Panc1 (cell line): Measurements from ENCODE around the gene GGA1. TPM values are rescaled to one million over a fixed set of nuclear protein-coding genes. Genes with fewer than 3 reads are reported as not detected.
A peak's percentile ranks its signal among the peaks of the same experiment; 100 is the strongest.

Source experiments
- ATAC-seq: fragments of 200-7000 bp; cut with Tn5 transposase; 2 replicates; pipeline ENCODE4 v1.9.1; 2020; ENCODE audit warnings: mild to moderate bottlenecking, moderate library complexity
- BruUV-seq: library from RNA; stranded (reverse); fragments of 400-500 nt; replicated peaks from 2 replicates; lab custom pipeline; 2021; lab: Mats Ljungman, UMichigan
- CTCF ChIA-PET: fragments of 300-600 bp; sonication (Branson Sonifier 250); formaldehyde crosslinking; loops from one replicate; lab custom pipeline; 2022; ENCODE audit warnings: antibody characterized with exemption; lab: Charles Lee
- POLR2A ChIA-PET: fragments of 300-600 bp; sonication (Branson Sonifier 250); formaldehyde crosslinking; loops from one replicate; lab custom pipeline; 2022; ENCODE audit warnings: antibody characterized with exemption; lab: Charles Lee
- DNase-seq: peaks from one replicate; pipeline ENCODE4 v3.0.0-alpha.2; 2010; ENCODE audit warnings: low read depth, low spot score
- H3K27ac ChIP-seq: 2 replicates; pipeline ENCODE4 v1.5.1; 2011; ENCODE audit warnings: mild to moderate bottlenecking, low read length, inconsistent platforms
- H3K27me3 ChIP-seq: fragments of 200-500 bp; sonication (Bioruptor generic); 2 replicates; pipeline ENCODE4 v1.6.0; 2014; ENCODE audit warnings: low read length, inconsistent platforms; ENCODE audit not compliant: control insufficient read depth, insufficient read depth
- H3K36me3 ChIP-seq: fragments of 200-500 bp; sonication (Bioruptor generic); 2 replicates; pipeline ENCODE4 v1.5.1; 2014; ENCODE audit warnings: inconsistent platforms, mild to moderate bottlenecking, low read length, moderate library complexity; ENCODE audit not compliant: control insufficient read depth, insufficient read depth
- H3K4me1 ChIP-seq: 2 replicates; pipeline ENCODE4 v1.5.1; 2011; ENCODE audit warnings: inconsistent platforms, mild to moderate bottlenecking, low read length, moderate library complexity; ENCODE audit not compliant: control insufficient read depth, insufficient read depth
- H3K4me3 ChIP-seq, 2 experiments: 2 replicates each; pipeline ENCODE4 v1.5.1; 2011 to 2012; ENCODE audit warnings: low read depth in 2 of 2, low read length in 2 of 2, mild to moderate bottlenecking in 2 of 2, inconsistent platforms in 1 of 2, moderate library complexity in 1 of 2
- H3K9me3 ChIP-seq: fragments of 200-500 bp; sonication (Bioruptor generic); 2 replicates; pipeline ENCODE4 v1.5.1; 2014; ENCODE audit warnings: low read depth, mild to moderate bottlenecking, inconsistent platforms, low read length, moderate library complexity; ENCODE audit not compliant: control insufficient read depth, insufficient read depth
- SIN3A ChIP-seq: IDR thresholded peaks from 2 replicates; pipeline ENCODE4 v1.6.1; 2012; ENCODE audit warnings: low read depth, mild to moderate bottlenecking, low read length, moderate library complexity, borderline replicate concordance; ENCODE audit not compliant: insufficient read depth
- in situ Hi-C: cut with HindIII; loops from 2 replicates; pipeline ENCODE4 v1.10.0; 2016; ENCODE audit warnings: low sequenced_read_pairs, low pct_unique_long_range_greater_than_20kb
- intact Hi-C: fragments of 100-400 bp; cut with micrococcal nuclease; formaldehyde crosslinking; loops from one replicate; pipeline ENCODE4 v1.10.0; 2022; ENCODE audit not compliant: unreplicated experiment
- total RNA-seq: library from RNA; stranded (reverse); gene quantifications from one replicate; pipeline ENCODE4 v1.2.1, GENCODE V29; 2021; ENCODE audit not compliant: unreplicated experiment
- TF ChIP-seq, protein P1 (sequence below), 2 experiments: IDR thresholded peaks; 2 replicates each; pipeline ENCODE4 v1.6.1; 2011 to 2012; ENCODE audit warnings: low read depth in 2 of 2, control low read depth in 1 of 2, low read length in 1 of 2, mild to moderate bottlenecking in 1 of 2, moderate library complexity in 1 of 2; ENCODE audit not compliant: insufficient read depth in 1 of 2
- TF ChIP-seq, protein P2 (sequence below): fragments of 450-650 bp; IDR thresholded peaks from 2 replicates; pipeline ENCODE4 v1.5.1; 2017; ENCODE audit warnings: mild to moderate bottlenecking

The GGA1 gene
- total RNA-seq, 1 experiment from 2014 or later = 45.4 TPM

DNA sequence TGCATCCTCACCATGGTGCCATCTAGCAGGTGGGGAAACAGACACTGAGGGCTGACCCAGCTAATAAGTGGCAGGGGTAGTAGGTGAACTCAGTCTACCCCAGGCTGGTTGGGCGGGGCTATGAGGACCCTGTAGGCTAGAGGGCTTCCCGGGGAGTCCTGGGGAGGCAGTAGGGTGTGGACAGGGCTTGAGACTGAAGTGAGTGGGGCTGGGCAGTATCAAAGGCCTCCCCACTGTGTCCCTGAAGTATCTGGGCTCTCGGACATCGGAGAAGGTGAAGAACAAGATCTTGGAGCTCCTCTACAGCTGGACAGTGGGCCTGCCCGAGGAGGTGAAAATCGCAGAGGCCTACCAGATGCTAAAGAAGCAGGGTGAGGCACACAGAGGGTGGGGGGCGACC, 11.4 kb downstream of the GGA1 start:
- no peaks in the 10 kb centered on the region for H3K4me1 ChIP-seq
- no peak overlapping the region for H3K4me3 ChIP-seq
- ATAC-seq (no peak), DNase-seq (no peak)
- TF ChIP-seq SIN3A = no peak
- intact Hi-C loops = no loop called here
- no peaks in the 10 kb centered on the region for H3K27me3 ChIP-seq
- no peaks in the 10 kb centered on the region for H3K9me3 ChIP-seq
- H3K36me3 ChIP-seq = no peaks in the 10 kb centered on the region
- ChIA-PET CTCF (no interaction called here), POLR2A (no interaction called here)
- in situ Hi-C loops = no loop called here
- no TSS peak for BruUV-seq
- no peak overlapping the region for H3K27ac ChIP-seq

DNA sequence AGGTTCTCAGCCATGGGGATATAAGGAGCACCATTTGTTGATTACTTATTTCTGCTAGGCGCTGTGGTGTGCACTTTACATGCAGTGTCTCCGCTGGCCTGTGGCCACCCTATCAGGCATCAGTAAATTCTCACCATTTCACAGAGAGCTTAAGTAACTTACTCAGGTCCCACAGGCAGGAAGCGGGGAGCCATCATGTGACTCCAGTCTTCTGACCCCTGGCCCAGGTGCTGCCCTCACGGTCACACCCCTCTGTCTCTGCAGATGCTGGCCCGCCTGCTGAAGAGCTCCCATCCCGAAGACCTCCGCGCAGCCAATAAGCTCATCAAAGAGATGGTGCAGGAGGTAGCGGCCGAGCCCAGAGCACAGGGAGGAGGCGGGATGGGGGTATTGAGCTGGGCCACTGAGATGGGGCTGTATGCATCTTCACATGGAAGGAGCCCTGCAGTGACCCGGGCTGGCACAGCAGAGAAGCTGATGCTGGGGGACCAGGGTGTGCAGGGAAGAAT, 12.8 kb downstream of the GGA1 start:
- ChIA-PET POLR2A (no interaction called here), CTCF (no interaction called here)
- DNase-seq = no peak
- no peak overlapping the region for H3K4me3 ChIP-seq
- no peaks in the 10 kb centered on the region for H3K4me1 ChIP-seq
- intact Hi-C loops (no loop called here), in situ Hi-C loops (no loop called here)
- no peak for ATAC-seq
- no peaks in the 10 kb centered on the region for H3K36me3 ChIP-seq
- no peaks in the 10 kb centered on the region for H3K9me3 ChIP-seq
- TF ChIP-seq, protein P1, sequence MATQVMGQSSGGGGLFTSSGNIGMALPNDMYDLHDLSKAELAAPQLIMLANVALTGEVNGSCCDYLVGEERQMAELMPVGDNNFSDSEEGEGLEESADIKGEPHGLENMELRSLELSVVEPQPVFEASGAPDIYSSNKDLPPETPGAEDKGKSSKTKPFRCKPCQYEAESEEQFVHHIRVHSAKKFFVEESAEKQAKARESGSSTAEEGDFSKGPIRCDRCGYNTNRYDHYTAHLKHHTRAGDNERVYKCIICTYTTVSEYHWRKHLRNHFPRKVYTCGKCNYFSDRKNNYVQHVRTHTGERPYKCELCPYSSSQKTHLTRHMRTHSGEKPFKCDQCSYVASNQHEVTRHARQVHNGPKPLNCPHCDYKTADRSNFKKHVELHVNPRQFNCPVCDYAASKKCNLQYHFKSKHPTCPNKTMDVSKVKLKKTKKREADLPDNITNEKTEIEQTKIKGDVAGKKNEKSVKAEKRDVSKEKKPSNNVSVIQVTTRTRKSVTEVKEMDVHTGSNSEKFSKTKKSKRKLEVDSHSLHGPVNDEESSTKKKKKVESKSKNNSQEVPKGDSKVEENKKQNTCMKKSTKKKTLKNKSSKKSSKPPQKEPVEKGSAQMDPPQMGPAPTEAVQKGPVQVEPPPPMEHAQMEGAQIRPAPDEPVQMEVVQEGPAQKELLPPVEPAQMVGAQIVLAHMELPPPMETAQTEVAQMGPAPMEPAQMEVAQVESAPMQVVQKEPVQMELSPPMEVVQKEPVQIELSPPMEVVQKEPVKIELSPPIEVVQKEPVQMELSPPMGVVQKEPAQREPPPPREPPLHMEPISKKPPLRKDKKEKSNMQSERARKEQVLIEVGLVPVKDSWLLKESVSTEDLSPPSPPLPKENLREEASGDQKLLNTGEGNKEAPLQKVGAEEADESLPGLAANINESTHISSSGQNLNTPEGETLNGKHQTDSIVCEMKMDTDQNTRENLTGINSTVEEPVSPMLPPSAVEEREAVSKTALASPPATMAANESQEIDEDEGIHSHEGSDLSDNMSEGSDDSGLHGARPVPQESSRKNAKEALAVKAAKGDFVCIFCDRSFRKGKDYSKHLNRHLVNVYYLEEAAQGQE (IDR thresholded peaks at IDR 0.05; ENCODE audit: insufficient read depth in 1 of 2, low read depth in 2 of 2, low read length in 1 of 2) = no peak
- TF ChIP-seq, protein P2, sequence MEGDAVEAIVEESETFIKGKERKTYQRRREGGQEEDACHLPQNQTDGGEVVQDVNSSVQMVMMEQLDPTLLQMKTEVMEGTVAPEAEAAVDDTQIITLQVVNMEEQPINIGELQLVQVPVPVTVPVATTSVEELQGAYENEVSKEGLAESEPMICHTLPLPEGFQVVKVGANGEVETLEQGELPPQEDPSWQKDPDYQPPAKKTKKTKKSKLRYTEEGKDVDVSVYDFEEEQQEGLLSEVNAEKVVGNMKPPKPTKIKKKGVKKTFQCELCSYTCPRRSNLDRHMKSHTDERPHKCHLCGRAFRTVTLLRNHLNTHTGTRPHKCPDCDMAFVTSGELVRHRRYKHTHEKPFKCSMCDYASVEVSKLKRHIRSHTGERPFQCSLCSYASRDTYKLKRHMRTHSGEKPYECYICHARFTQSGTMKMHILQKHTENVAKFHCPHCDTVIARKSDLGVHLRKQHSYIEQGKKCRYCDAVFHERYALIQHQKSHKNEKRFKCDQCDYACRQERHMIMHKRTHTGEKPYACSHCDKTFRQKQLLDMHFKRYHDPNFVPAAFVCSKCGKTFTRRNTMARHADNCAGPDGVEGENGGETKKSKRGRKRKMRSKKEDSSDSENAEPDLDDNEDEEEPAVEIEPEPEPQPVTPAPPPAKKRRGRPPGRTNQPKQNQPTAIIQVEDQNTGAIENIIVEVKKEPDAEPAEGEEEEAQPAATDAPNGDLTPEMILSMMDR = no peak
- no TSS peak for BruUV-seq
- H3K27ac ChIP-seq = no peak overlapping the region
- H3K27me3 ChIP-seq = no peaks in the 10 kb centered on the region

DNA sequence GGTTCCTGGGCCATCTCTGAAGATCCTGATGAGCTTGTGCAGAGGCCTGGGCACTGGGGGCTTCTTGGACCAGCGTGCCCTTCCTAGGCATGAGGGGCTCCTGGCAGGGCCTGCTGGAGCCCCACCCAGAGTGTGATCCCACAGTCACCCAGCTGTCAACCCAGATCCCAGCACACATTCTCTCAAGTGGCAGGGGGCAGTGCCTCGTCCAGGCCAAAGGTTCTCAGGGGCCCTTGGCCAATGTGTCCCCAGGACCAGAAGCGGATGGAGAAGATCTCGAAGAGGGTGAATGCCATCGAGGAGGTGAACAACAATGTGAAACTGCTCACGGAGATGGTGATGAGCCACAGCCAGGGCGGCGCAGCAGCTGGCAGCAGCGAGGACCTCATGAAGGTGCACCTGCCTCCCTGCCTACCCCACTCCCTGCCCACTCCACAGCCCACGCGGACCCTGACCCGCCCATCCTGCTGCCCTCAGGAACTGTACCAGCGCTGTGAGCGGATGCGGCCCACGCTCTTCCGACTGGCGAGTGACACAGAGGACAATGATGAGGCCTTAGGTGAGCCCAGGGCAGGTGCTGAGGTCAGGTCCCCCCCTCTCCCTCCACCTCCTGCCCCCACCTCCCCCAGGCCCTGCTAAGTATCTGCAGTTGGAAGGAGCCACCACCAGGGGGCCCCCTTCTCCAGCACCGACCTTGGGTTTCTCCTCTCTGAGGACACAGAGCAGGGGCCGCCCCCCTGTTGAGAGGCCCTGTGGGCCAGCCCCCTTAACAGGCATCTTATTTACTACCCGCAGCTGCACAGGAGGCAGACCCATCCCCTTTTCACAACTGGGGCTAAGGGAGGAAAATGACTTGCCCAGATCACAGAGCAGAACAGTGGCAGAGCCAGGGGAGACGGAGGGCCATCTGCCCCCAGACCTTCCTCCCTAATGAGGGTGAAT, 14.7 kb downstream of the GGA1 start:
- TF ChIP-seq, protein P1 (IDR thresholded peaks at IDR 0.05; ENCODE audit: insufficient read depth in 1 of 2, low read depth in 2 of 2, low read length in 1 of 2) = no peak
- TF ChIP-seq, protein P2 = peak; percentile 91
- POLR2A ChIA-PET = no interaction called here
- CTCF ChIA-PET = no interaction called here
- peak; percentile 77 for ATAC-seq
- no peaks in the 10 kb centered on the region for H3K9me3 ChIP-seq
- no peaks in the 10 kb centered on the region for H3K4me1 ChIP-seq
- no peaks in the 10 kb centered on the region for H3K36me3 ChIP-seq
- intact Hi-C loops (no loop called here), in situ Hi-C loops (no loop called here)
- no peak for DNase-seq
- no TSS peak for BruUV-seq
- H3K27ac ChIP-seq = no peak overlapping the region
- H3K27me3 ChIP-seq = no peaks in the 10 kb centered on the region
- no peak overlapping the region for H3K4me3 ChIP-seq
